B cell (primary cell): ENCODE measurements around the gene CCNI. TPM values are rescaled to one million over a fixed set of nuclear protein-coding genes. Genes with fewer than 3 reads are reported as not detected.

Experiments used
- ATAC-seq: fragments of 200-7000 bp; cut with Tn5 transposase; one replicate; pipeline ENCODE4 v1.10.0; 2021; ENCODE audit warnings: low read depth, mild to moderate bottlenecking, moderate number of reproducible peaks, moderate library complexity
- CTCF ChIA-PET: fragments of 350-600 bp; sonication (Branson Sonifier 250); formaldehyde crosslinking; loops from one replicate; lab custom pipeline; 2021; ENCODE audit warnings: antibody characterized with exemption, inconsistent platforms; lab: Charles Lee
- POLR2A ChIA-PET: fragments of 350-600 bp; sonication (Branson Sonifier 250); formaldehyde crosslinking; loops from one replicate; lab custom pipeline; 2021; ENCODE audit warnings: antibody characterized with exemption; lab: Charles Lee
- DNase-seq: peaks from one replicate; pipeline ENCODE4 v3.0.0; 2013
- H2AFZ ChIP-seq: 2 replicates; pipeline ENCODE4 v1.6.1; 2012; ENCODE audit warnings: mild to moderate bottlenecking, low read depth, low read length; ENCODE audit not compliant: insufficient read depth, poor library complexity, severe bottlenecking
- H3K27ac ChIP-seq, 2 donors: 1 replicate in 1 of 2; 2 replicates in 1 of 2; pipeline ENCODE4 v1.5.1; 2012 to 2013; ENCODE audit warnings: low read length in 2 of 2, mild to moderate bottlenecking in 2 of 2, moderate library complexity in 1 of 2
- H3K27me3 ChIP-seq, 4 experiments: fragments of 200-600 bp in 1 of 4; sonication (generic) in 1 of 4; replicated peaks in 1 of 4; 1 replicate in 2 of 4; 2 replicates in 2 of 4; pipeline versions ENCODE4 v1.6.1 to v1.7.0; 2013 to 2016; ENCODE audit warnings: low read length in 3 of 4, mild to moderate bottlenecking in 2 of 4, mixed read lengths in 1 of 4, moderate library complexity in 1 of 4; ENCODE audit not compliant: insufficient read depth in 4 of 4, control insufficient read depth in 3 of 4; ENCODE audit errors: control extremely low read depth in 1 of 4
- H3K36me3 ChIP-seq, 2 experiments: replicated peaks in 1 of 2; 1 replicate in 1 of 2; 2 replicates in 1 of 2; pipeline versions ENCODE4 v1.6.1 to v1.7.1; 2013; ENCODE audit warnings: low read length in 1 of 2; ENCODE audit not compliant: insufficient read depth in 2 of 2, control insufficient read depth in 1 of 2; ENCODE audit errors: control extremely low read depth in 1 of 2, extremely low read depth in 1 of 2
- H3K4me1 ChIP-seq, 2 donors: fragments of 200-600 bp in 1 of 2; sonication (generic) in 1 of 2; 1 replicate in 1 of 2; 2 replicates in 1 of 2; pipeline versions ENCODE4 v1.5.1 to v1.6.1; 2013 to 2017; ENCODE audit warnings: low read length in 2 of 2; ENCODE audit not compliant: control insufficient read depth in 2 of 2, insufficient read depth in 2 of 2
- H3K4me2 ChIP-seq: replicated peaks from 2 replicates; pipeline ENCODE3; 2012; ENCODE audit warnings: mild to moderate bottlenecking, low read depth, low read length; ENCODE audit not compliant: poor library complexity, severe bottlenecking
- H3K4me3 ChIP-seq, 5 experiments: fragments of 200-600 bp in 1 of 5; sonication (generic) in 1 of 5; 1 replicate in 3 of 5; 2 replicates in 2 of 5; pipeline versions ENCODE4 v1.5.1 to v1.7.0; 2011 to 2016; ENCODE audit warnings: low read length in 4 of 5, mild to moderate bottlenecking in 4 of 5, low read depth in 2 of 5, control low read depth in 1 of 5, moderate library complexity in 1 of 5; ENCODE audit not compliant: insufficient read depth in 1 of 5; ENCODE audit errors: control extremely low read depth in 1 of 5, extremely low read depth in 1 of 5
- H3K79me2 ChIP-seq: fragments of 200-600 bp; sonication (generic); one replicate; pipeline ENCODE4 v1.6.0; 2016; ENCODE audit warnings: low read length; ENCODE audit not compliant: control insufficient read depth, insufficient read depth
- H3K9ac ChIP-seq: fragments of 200-600 bp; sonication (generic); 2 replicates; pipeline ENCODE4 v1.6.1; 2017; ENCODE audit warnings: mild to moderate bottlenecking, low read length, moderate library complexity
- H3K9me3 ChIP-seq, 3 donors: one replicate each; pipeline versions ENCODE4 v1.6.1 to v1.7.1; 2013; ENCODE audit warnings: low read length in 2 of 3; ENCODE audit not compliant: control insufficient read depth in 2 of 3, insufficient read depth in 1 of 3; ENCODE audit errors: control extremely low read depth in 1 of 3
- H4K20me1 ChIP-seq: 2 replicates; pipeline ENCODE4 v1.6.0; 2012; ENCODE audit warnings: mild to moderate bottlenecking, low read length; ENCODE audit not compliant: insufficient read depth, control insufficient read depth, poor library complexity, severe bottlenecking
- H3K27ac Mint-ChIP-seq: one replicate; pipeline ENCODE4 v1.8.0; 2021; ENCODE audit warnings: mixed read lengths
- H3K27me3 Mint-ChIP-seq: one replicate; pipeline ENCODE4 v1.8.0; 2021; ENCODE audit warnings: mixed read lengths
- H3K4me1 Mint-ChIP-seq: one replicate; pipeline ENCODE4 v1.8.0; 2021; ENCODE audit warnings: mixed read lengths
- H3K4me3 Mint-ChIP-seq: one replicate; pipeline ENCODE4 v1.8.0; 2021; ENCODE audit warnings: mixed read lengths
- H3K9me3 Mint-ChIP-seq: one replicate; pipeline ENCODE4 v1.8.0; 2022; ENCODE audit warnings: mixed read lengths; ENCODE audit not compliant: insufficient read depth
- CTCF ChIP-seq: fragments of 200-600 bp; IDR thresholded peaks from one replicate; pipeline ENCODE4 v1.8.0; 2022; ENCODE audit warnings: antibody characterized with exemption, mild to moderate bottlenecking
- EZH2 ChIP-seq: IDR thresholded peaks from 2 replicates; pipeline ENCODE4 v1.6.1; 2012; ENCODE audit warnings: borderline replicate concordance, low read depth, mild to moderate bottlenecking, moderate library complexity, low read length; ENCODE audit not compliant: insufficient read depth, poor library complexity, severe bottlenecking
- WGBS: methylation state at CpG from one replicate; pipeline ENCODE4 v1.1.5; 2013; ENCODE audit warnings: missing lambda C conversion rate; ENCODE audit not compliant: insufficient coverage; 5-methylcytosine and 5-hydroxymethylcytosine counted together
- intact Hi-C: fragments of 100-400 bp; cut with micrococcal nuclease; formaldehyde crosslinking; loops from one replicate; pipeline ENCODE4 v1.10.0; 2022
- polyA plus RNA-seq: library from polyadenylated mRNA; depleted of rRNA; stranded (reverse); fragments of >200 nt; gene quantifications from 2 replicates; pipeline ENCODE4 v1.2.3, GENCODE V29; 2012
- total RNA-seq, 2 donors: library from RNA; stranded (reverse); fragments of 120-200 nt in 1 of 2; gene quantifications; 1 replicate in 1 of 2; 2 replicates in 1 of 2; pipeline versions ENCODE4 v1.2.3 to v1.2.4, GENCODE V29; 2013 to 2022

The CCNI gene
- total and polyA plus RNA-seq, 2 donors (not counting 1 experiment from before 2014, with no cell fraction given) = 95.1 to 314 TPM

- no CpG with 5 or more reads among the region's 3 CpGs for WGBS
- H3K27ac Mint-ChIP-seq = peak overlapping the region; percentile 86
- CTCF ChIA-PET = interaction anchor here (1.4 to 9.5 kb wide), 4 partner anchors 18 to 79 kb away, joined by 5 to 232 read pairs (median 108); partner anchors contain the start of gene CCNG2
- intact Hi-C loops = no loop called here
- no peak for ATAC-seq
- Histone ChIP-seq H3K4me3 (peak overlapping the region in 1 of 5 experiments; percentile 7), H3K9me3 (no peaks in the 10 kb centered on the region), H3K27ac (peak overlapping the region; percentile 20 to 74), H3K27me3 (no peaks in the 10 kb centered on the region), H2AFZ (no peak overlapping the region), H3K36me3 (no peaks in the 10 kb centered on the region), H3K4me2 (peak overlapping the region; percentile 50), H3K4me1 (peaks cover 65 to 75% of the 10 kb centered on the region in 2 donors), H3K9ac (no peak overlapping the region), H3K79me2 (no peaks in the 10 kb centered on the region), H4K20me1 (no peaks in the 10 kb centered on the region)
- H3K4me1 Mint-ChIP-seq = peaks cover 81% of the 10 kb centered on the region
- H3K9me3 Mint-ChIP-seq = peaks cover 2% of the 10 kb centered on the region
- TF ChIP-seq EZH2 (no peak), CTCF (no peak)
- POLR2A ChIA-PET = interaction anchor here (1.0 to 1.6 kb wide), 2 partner anchors 11 to 69 kb away, joined by 3 to 4 read pairs; no protein-coding TSS in a partner anchor
- peak overlapping the region; percentile 30 for H3K4me3 Mint-ChIP-seq
- no peak for DNase-seq
- H3K27me3 Mint-ChIP-seq = no peaks in the 10 kb centered on the region
Measured at GRCh38 chr4:77124576-77124975, 48.8 kb upstream of the CCNI start.

GRCh38 chr4:77123411-77123810 lies 47.6 kb upstream of the CCNI start:
- no peak for TF ChIP-seq EZH2
- no peak for TF ChIP-seq CTCF
- H3K9me3 ChIP-seq = no peaks in the 10 kb centered on the region
- ATAC-seq (peak; percentile 22), DNase-seq (no peak)
- H4K20me1 ChIP-seq = no peaks in the 10 kb centered on the region
- Mint-ChIP-seq H3K4me1 (peaks cover 73% of the 10 kb centered on the region), H3K9me3 (no peaks in the 10 kb centered on the region), H3K4me3 (peak overlapping the region; percentile 49), H3K27me3 (no peaks in the 10 kb centered on the region), H3K27ac (peak overlapping the region; percentile 86)
- no peaks in the 10 kb centered on the region for H3K79me2 ChIP-seq
- ChIA-PET CTCF (interaction anchor here (0.6 to 9.5 kb wide), 6 partner anchors 27 to 80 kb away, joined by 3 to 232 read pairs (median 55); partner anchors contain the start of gene CCNG2), POLR2A (interaction anchor here (0.9 kb wide), 2 partner anchors 34 to 70 kb away, joined by 3 read pairs; no protein-coding TSS in a partner anchor)
- no CpG with 5 or more reads among the region's 1 CpG for WGBS
- H3K36me3 ChIP-seq = no peaks in the 10 kb centered on the region
- intact Hi-C loops = loop anchor here (1.0 kb wide), 1 partner anchor 30 kb away; no protein-coding TSS in a partner anchor
- H3K4me3 ChIP-seq = no peak overlapping the region
- no peak overlapping the region for H3K9ac ChIP-seq
- H3K27ac ChIP-seq = peak overlapping the region; percentile 38 to 74
- H3K27me3 ChIP-seq = no peaks in the 10 kb centered on the region
- H3K4me1 ChIP-seq = peaks cover 64 to 73% of the 10 kb centered on the region in 2 donors
- no peak overlapping the region for H2AFZ ChIP-seq
- H3K4me2 ChIP-seq = peak overlapping the region; percentile 50
